ENCODE results near the gene RDH13. TPM values are rescaled to one million over a fixed set of nuclear protein-coding genes. Genes with fewer than 3 reads are reported as not detected.

RDH13 gene
- total RNA-seq, 1 experiment from 2014 or later: 31.1 TPM

- ChIA-PET CTCF (no interaction called here), RAD21 (ENCODE audit: low non-redundant PET in 1 of 2, low total read pairs in 2 of 2, uncharacterized antibody in 2 of 2, unreplicated experiment in 2 of 2) (no interaction called here), POLR2A (no interaction called here)
- BruUV-seq (replicated peaks): no TSS peak
- no peak for TF ChIP-seq REST (IDR thresholded peaks at IDR 0.05; ENCODE audit: low read depth)
- TF ChIP-seq EGR1 (IDR thresholded peaks at IDR 0.05; ENCODE audit: low read depth): no peak
- no peak for TF ChIP-seq JUND (IDR thresholded peaks at IDR 0.05)
- TF ChIP-seq, protein P1, sequence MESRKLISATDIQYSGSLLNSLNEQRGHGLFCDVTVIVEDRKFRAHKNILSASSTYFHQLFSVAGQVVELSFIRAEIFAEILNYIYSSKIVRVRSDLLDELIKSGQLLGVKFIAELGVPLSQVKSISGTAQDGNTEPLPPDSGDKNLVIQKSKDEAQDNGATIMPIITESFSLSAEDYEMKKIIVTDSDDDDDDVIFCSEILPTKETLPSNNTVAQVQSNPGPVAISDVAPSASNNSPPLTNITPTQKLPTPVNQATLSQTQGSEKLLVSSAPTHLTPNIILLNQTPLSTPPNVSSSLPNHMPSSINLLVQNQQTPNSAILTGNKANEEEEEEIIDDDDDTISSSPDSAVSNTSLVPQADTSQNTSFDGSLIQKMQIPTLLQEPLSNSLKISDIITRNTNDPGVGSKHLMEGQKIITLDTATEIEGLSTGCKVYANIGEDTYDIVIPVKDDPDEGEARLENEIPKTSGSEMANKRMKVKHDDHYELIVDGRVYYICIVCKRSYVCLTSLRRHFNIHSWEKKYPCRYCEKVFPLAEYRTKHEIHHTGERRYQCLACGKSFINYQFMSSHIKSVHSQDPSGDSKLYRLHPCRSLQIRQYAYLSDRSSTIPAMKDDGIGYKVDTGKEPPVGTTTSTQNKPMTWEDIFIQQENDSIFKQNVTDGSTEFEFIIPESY (IDR thresholded peaks at IDR 0.05; ENCODE audit: extremely low read depth, insufficient replicate concordance, low read length): no peak
- TF ChIP-seq CBX3 (IDR thresholded peaks at IDR 0.05; ENCODE audit: low read depth): no peak
- no peak for TF ChIP-seq SIN3A (IDR thresholded peaks at IDR 0.05; ENCODE audit: low read depth)
- TF ChIP-seq ZFX (IDR thresholded peaks at IDR 0.05): no peak
- no peaks in the 10 kb centered on the region for H3K9me3 ChIP-seq (ENCODE audit: control insufficient read depth in 1 of 2, insufficient read depth in 1 of 2, low read depth in 1 of 2, low read length in 2 of 2)
- no peak for DNase-seq (ENCODE audit: low read depth, low spot score)
- no peaks in the 10 kb centered on the region for H3K27me3 ChIP-seq (ENCODE audit: insufficient read depth, low read length)
- H3K9me2 ChIP-seq (ENCODE audit: insufficient read depth): no peaks in the 10 kb centered on the region
- peak overlapping the region; percentile 63 to 69; a peak in 3 of 4 replicates for H3K4me3 ChIP-seq (replicated peaks in 1 of 2; ENCODE audit: low read depth in 1 of 2, low read length in 2 of 2)
- H3K79me2 ChIP-seq (ENCODE audit: insufficient read depth, low read length): no peaks in the 10 kb centered on the region; the same call in 1 of the 2 replicates
- H4K20me1 ChIP-seq (ENCODE audit: insufficient read depth): no peaks in the 10 kb centered on the region
- H3K36me3 ChIP-seq (ENCODE audit: control insufficient read depth in 1 of 2, insufficient read depth in 2 of 2, low read length in 2 of 2): 0 out of 4 replicates have a peak, but pooled peaks cover 0 to 3% of the 10 kb centered on the region in 2 experiments
- peak overlapping the region; percentile 92 for H3K4me2 ChIP-seq (ENCODE audit: low read length)
- H3K4me1 ChIP-seq (ENCODE audit: control insufficient read depth in 1 of 2, insufficient read depth in 2 of 2, low read length in 2 of 2): peaks cover 14 to 58% of the 10 kb centered on the region in 2 experiments
- intact Hi-C loops (cut with micrococcal nuclease): no loop called here
- H3K27ac ChIP-seq (ENCODE audit: low read depth, low read length): no peak overlapping the region
- ATAC-seq: no peak
- no peak overlapping the region for H3K9ac ChIP-seq (ENCODE audit: low read length)
- no peak overlapping the region for H2AFZ ChIP-seq (ENCODE audit: low read depth, low read length, poor library complexity, severe bottlenecking)
These were observed 16.0 kb upstream of the RDH13 start for GRCh38 chr19:55078996-55079395.

Measured in HCT116 (cell line).